ENCODE measurements around the gene METTL6.
A peak's percentile ranks its signal among the peaks of the same experiment; 100 is the strongest.
"Not testable (repeated sequence)": the region's sequence is repeated elsewhere in the genome, so short reads cannot be mapped to it uniquely, and the experiment has no call there.

Gene METTL6

DNA sequence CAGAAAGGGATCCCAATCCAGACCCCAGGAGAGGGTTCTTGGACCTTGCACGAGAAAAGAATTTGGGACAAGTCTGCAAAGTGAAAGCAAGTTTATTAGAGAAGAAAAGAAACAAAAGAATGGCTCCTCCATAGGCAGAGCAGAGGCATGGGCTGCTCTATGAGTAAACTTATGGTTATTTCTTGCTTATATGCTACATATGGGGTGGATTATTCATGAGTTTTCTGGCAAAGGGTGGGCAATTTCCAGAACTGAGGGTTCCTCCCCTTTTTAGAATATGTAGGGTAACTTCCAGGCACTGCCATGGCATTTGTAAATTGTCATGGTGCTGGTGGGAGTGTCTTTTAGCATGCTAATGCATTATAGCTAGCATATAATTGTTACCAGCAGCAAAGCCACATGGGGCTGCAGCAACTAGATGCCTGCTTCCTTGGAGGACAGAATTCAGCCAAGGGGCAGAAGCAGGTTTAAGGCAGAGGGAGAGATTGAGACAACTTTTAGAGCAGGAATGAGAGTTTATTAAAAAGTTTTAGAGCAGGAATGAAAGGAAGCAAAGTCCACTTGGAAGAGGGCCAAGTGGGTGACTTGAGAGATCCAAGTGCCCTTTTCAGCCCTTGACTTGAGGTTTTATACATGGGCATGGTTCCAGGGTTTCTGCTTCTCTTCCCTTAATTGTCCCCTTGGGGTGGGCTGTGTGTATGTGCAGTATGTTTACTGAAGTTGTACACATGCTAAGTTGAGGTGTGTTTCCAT is 41.3 kb downstream of the METTL6 start:
- peaks cover 10% of the 10 kb centered on the region for H3K9me3 ChIP-seq (ENCODE audit: control insufficient read depth, low read length)
- no peaks in the 10 kb centered on the region for H3K36me3 ChIP-seq (ENCODE audit: control insufficient read depth, insufficient read depth, low read length)
- H3K4me1 ChIP-seq (ENCODE audit: control insufficient read depth, insufficient read depth, low read length, poor library complexity, severe bottlenecking), result no peaks in the 10 kb centered on the region
- WGBS, 2 experiments (ENCODE audit: insufficient coverage in 2 of 2), result 75 to 85% methylated on average over 1 of the region's 1 CpG
- no peak overlapping the region for H3K4me3 ChIP-seq (ENCODE audit: extremely low read depth, insufficient read depth, low read length, poor library complexity, severe bottlenecking)
- no peak overlapping the region for H3K27ac ChIP-seq (ENCODE audit: low read depth, low read length, severe bottlenecking)

DNA sequence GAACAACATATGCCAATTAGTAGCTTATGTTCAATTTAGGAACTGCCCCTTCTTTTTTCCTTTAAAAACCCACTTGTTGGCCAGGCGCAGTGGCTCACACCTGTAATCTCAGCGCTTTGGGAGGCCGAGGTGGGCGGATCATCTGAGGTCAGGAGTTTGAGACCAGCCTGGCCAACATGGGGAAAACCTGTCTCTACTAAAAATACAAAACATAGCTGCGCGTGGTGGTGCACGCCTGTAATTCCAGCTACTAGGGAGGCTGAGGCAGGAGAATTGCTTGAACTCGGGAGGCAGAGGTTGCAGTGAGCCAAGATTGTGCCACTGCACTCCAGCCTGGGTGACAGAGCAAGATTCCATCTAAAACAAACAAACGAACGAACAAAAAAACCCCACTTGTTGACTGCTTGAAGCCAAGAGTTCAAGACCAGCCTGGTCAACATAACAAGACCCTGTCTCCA is 42.1 kb downstream of the METTL6 start:
- 72 to 75% methylated on average over 7 to 8 of the region's 10 CpGs for WGBS, 2 experiments (ENCODE audit: insufficient coverage in 2 of 2)
- not testable (repeated sequence) for H3K4me3 ChIP-seq (ENCODE audit: extremely low read depth, insufficient read depth, low read length, poor library complexity, severe bottlenecking); H3K36me3 ChIP-seq (ENCODE audit: control insufficient read depth, insufficient read depth, low read length); H3K4me1 ChIP-seq (ENCODE audit: control insufficient read depth, insufficient read depth, low read length, poor library complexity, severe bottlenecking); H3K9me3 ChIP-seq (ENCODE audit: control insufficient read depth, low read length); H3K27ac ChIP-seq (ENCODE audit: low read depth, low read length, severe bottlenecking)

DNA sequence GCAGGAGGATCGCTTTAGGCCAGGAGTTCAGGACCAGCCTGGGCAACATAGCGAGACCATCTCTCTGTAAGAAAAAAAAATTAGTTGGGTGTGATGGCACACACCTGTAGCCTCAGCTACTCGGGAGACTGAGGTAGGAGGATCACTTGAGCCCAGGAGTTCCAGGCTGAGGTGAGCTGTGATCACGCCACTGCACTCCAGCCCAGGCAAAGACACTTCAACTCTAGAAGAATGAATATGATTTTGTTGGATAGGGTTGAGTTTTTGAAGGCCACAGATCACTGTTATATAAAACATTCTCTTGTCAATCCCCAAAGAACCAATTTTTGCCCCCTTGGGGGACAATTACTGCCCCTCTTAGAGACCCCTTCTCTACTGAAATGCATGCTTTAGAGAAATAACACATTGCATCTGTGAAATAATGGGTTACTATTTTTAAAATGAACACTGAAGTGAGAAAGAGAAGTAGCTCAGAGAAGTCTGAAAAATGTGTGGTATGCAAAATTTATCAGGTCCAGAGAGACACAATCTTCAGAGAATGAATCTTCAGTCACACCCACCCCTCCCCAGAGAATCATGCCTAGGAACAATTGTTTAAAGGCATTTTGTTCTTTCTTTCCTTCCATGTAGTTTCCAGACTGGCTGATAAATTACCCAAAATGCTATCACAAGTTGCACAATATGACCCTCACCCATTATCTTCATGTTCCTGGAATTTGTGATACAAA is 42.7 kb downstream of the METTL6 start:
- peaks cover 10% of the 10 kb centered on the region for H3K9me3 ChIP-seq (ENCODE audit: control insufficient read depth, low read length)
- WGBS, 2 experiments (ENCODE audit: insufficient coverage in 2 of 2), result 89 to 100% methylated on average over 2 to 3 of the region's 4 CpGs
- H3K4me3 ChIP-seq (ENCODE audit: extremely low read depth, insufficient read depth, low read length, poor library complexity, severe bottlenecking), result no peak overlapping the region
- H3K36me3 ChIP-seq (ENCODE audit: control insufficient read depth, insufficient read depth, low read length), result no peaks in the 10 kb centered on the region
- no peaks in the 10 kb centered on the region for H3K4me1 ChIP-seq (ENCODE audit: control insufficient read depth, insufficient read depth, low read length, poor library complexity, severe bottlenecking)
- no peak overlapping the region for H3K27ac ChIP-seq (ENCODE audit: low read depth, low read length, severe bottlenecking)

DNA sequence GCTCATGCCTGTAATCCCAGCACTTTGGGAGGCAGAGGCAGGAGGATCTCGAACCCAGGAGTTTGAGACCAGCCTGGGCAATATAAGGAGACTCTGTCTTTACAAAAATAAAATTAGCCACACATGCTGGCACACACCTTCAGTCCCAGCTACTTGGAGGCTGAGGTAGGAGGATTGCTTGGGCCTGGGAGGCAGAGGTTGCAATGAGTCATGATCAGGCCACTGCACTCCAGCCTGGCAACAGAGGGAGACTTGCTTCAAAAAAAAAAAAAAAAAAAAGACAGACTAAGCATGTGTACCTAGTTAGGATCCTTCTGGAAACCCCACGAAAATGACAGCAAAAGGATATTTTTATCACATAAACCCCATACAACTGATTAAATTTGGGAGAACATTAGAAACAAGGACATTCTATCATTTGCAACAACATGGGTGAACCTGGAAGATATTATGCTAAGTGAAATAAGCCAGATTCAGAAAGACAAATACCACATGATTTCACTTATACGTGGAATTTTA is 44.9 kb downstream of the METTL6 start:
- Histone ChIP-seq H3K9me3 (ENCODE audit: control insufficient read depth, low read length) (peaks cover 10% of the 10 kb centered on the region), H3K4me3 (ENCODE audit: extremely low read depth, insufficient read depth, low read length, poor library complexity, severe bottlenecking) (no peak overlapping the region), H3K36me3 (ENCODE audit: control insufficient read depth, insufficient read depth, low read length) (no peaks in the 10 kb centered on the region), H3K27ac (ENCODE audit: low read depth, low read length, severe bottlenecking) (no peak overlapping the region), H3K4me1 (ENCODE audit: control insufficient read depth, insufficient read depth, low read length, poor library complexity, severe bottlenecking) (no peaks in the 10 kb centered on the region)
- WGBS, 2 experiments (ENCODE audit: insufficient coverage in 2 of 2), result 80% methylated on average over 2 of the region's 3 CpGs; no CpG with 5 or more reads in 1 of the 2 experiments

DNA sequence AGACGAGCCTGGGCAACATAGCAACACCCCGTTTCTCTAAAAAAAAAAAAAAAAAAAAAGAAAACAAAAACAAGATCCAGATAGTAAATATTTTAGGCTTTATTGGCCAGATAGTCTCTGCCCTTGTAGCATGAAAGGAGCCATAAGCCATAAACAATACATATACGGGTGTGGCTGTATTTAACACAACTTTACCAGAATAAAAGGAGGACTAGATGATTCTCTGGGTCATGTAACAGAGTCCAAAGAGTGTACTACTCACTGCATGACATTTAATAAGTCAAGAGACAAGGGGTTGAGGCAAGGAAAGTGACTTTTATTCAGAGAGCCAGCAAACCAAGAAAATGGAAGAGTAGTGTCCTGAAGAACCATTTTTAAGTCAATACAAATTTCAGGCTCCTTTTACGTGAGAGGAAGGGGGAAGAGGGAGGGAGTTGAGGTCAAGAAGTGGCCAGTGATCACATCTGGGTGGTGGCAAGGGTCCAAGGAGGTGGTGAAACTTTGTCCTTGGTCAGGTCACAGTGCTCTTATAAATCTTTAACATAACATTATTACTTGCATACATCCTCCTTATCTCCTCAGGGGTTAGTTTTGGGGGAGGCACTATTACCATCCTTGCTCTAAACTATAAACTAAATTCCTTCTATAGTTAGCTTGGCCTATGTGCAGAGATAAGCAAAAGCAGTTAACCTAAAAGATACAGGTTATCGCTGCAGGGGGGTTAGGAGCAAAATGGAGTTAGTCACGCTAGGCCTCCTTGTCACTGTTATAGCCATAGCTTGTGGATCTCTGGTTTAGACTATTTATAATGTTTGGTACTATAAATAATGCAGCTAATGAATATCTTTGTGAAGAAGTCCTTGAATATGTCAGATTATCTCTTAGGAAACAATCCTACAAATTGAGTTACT is 46.1 kb downstream of the METTL6 start:
- Histone ChIP-seq H3K36me3 (ENCODE audit: control insufficient read depth, insufficient read depth, low read length) (no peaks in the 10 kb centered on the region), H3K4me1 (ENCODE audit: control insufficient read depth, insufficient read depth, low read length, poor library complexity, severe bottlenecking) (no peaks in the 10 kb centered on the region), H3K27ac (ENCODE audit: low read depth, low read length, severe bottlenecking) (no peak overlapping the region), H3K4me3 (ENCODE audit: extremely low read depth, insufficient read depth, low read length, poor library complexity, severe bottlenecking) (no peak overlapping the region), H3K9me3 (ENCODE audit: control insufficient read depth, low read length) (peaks cover 6% of the 10 kb centered on the region)
- WGBS, 2 experiments (ENCODE audit: insufficient coverage in 2 of 2), result 92 to 100% methylated on average over 2 of the region's 6 CpGs

DNA sequence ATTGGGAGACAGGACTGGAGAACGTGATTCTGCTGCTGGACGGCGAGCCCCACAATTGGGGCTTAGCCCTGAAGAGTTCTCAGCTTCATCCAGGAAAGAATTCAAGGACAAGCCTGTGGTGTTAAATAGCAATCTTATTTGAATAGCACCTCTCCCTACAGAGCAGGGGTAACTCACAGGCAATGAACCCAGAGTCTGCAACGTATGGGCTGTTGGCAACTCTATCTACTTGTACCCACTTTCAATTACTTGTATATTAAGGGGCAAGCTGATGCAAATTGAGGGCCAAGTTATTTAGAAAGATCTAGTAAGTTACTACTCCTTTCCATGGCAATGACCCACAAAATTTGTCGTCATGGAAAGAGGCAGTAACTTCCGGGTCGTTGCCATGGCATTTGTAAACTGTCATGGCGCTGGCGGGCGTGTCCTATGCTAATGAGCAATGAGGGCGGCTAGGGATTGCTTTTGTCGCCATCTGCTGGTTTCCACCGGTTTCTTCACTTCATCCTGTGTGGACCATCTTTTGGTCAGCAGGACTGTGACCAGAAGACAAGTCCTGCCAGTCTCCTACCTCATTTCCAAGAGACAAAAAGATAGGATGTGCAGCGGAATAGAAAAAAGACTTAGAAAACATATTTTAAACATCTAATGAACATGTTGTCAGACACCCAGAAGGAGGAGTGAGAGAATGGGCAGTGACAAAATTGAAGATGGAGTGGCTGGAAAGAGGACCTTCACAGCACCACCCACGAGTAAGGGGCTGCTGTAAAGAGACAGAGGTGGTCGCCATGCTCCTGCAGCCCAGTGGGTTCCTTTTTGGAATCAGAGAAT is 49.2 kb downstream of the METTL6 start:
- Histone ChIP-seq H3K4me3 (ENCODE audit: extremely low read depth, insufficient read depth, low read length, poor library complexity, severe bottlenecking) (no peak overlapping the region), H3K4me1 (ENCODE audit: control insufficient read depth, insufficient read depth, low read length, poor library complexity, severe bottlenecking) (no peaks in the 10 kb centered on the region), H3K27ac (ENCODE audit: low read depth, low read length, severe bottlenecking) (peak overlapping the region; percentile 80), H3K36me3 (ENCODE audit: control insufficient read depth, insufficient read depth, low read length) (no peaks in the 10 kb centered on the region), H3K9me3 (ENCODE audit: control insufficient read depth, low read length) (no peaks in the 10 kb centered on the region)
- 25 to 29% methylated on average over 11 to 13 of the region's 16 CpGs for WGBS, 2 experiments (ENCODE audit: insufficient coverage in 2 of 2)

DNA sequence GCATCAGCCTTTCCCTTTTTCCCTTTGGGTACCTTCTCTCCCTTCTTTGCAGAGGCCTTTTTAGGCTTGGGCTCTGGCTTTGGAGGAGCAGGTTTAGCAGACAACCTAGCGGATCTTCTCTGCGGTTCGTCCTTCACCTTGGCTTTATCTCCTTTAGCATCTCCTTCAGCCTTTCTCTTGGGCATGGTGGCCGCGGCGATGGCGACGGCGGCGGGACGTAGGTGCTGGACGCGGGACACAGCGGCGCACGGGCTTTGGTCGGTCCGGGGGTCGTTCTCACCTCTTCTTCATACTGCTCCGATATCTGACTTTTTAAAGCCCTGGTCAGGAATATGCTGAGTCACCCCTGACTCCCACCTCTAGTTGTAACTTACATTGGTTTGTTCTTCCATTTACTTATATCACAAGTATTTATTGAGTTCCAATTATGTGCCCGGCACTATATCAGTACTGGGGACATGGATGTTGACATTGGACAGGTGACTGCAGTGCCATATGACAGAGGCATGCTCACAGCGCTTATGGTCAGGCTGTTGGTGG is 51.8 kb downstream of the METTL6 start:
- no peak overlapping the region for H3K4me3 ChIP-seq (ENCODE audit: extremely low read depth, insufficient read depth, low read length, poor library complexity, severe bottlenecking)
- WGBS, 2 experiments (ENCODE audit: insufficient coverage in 2 of 2), result 94 to 96% methylated on average over 22 of the region's 22 CpGs
- H3K4me1 ChIP-seq (ENCODE audit: control insufficient read depth, insufficient read depth, low read length, poor library complexity, severe bottlenecking), result no peaks in the 10 kb centered on the region
- H3K27ac ChIP-seq (ENCODE audit: low read depth, low read length, severe bottlenecking), result no peak overlapping the region
- H3K9me3 ChIP-seq (ENCODE audit: control insufficient read depth, low read length), result no peaks in the 10 kb centered on the region
- H3K36me3 ChIP-seq (ENCODE audit: control insufficient read depth, insufficient read depth, low read length), result no peaks in the 10 kb centered on the region

DNA sequence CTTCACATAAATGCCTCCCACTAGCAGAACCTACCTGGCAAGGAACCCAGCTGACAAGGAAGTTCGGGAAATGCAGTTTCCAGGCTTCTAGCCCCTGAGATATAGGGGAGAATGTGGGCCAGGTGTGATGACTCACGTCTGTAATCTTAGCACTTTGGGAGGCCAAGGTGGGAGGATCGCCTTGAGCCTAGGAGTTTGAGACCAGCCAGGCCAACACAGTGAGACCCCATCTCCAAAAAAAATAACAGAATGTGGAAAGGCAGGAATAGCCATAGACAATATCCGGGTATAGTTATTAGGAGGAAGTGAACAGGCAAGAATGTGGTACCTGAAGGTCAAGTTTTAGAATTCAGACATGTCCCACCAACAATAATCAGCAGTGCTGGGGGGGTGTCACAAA is 54.4 kb downstream of the METTL6 start:
- WGBS, 2 experiments (ENCODE audit: insufficient coverage in 2 of 2), result 83 to 93% methylated on average over 2 to 3 of the region's 4 CpGs
- no peaks in the 10 kb centered on the region for H3K9me3 ChIP-seq (ENCODE audit: control insufficient read depth, low read length)
- no peaks in the 10 kb centered on the region for H3K4me1 ChIP-seq (ENCODE audit: control insufficient read depth, insufficient read depth, low read length, poor library complexity, severe bottlenecking)

DNA sequence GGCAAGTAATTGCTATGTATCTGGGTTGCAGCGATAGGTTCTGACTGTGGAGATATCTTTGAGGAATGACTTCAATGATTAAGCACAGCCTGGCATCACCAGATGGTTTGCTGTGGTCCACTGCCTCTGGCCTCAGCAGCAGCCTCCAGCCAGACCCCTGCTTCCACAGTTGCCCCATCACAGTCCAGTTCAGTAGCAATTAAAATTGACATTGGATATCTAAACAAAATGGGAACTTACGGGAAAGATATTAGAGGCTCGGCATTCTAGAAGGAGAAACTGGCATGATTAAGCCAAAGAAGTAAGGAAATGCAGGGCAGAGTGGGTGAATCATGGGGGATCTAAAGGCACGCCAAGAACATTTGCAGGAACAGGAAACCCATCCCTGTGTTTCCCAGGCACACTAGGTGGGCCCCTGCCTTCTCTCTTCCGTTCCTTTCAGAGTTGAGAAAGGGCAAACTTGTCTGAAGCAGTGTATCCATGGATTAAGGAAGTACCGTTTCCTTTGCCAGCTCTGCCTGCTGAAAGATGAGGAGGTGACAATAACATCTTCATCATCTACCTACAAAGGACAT is 58.7 kb downstream of the METTL6 start:
- WGBS, 2 experiments (ENCODE audit: insufficient coverage in 2 of 2), result 85 to 91% methylated on average over 4 of the region's 6 CpGs

More for the DNA sequence above, 54.4 kb downstream of the METTL6 start:
- no peak overlapping the region for H3K4me3 ChIP-seq (ENCODE audit: extremely low read depth, insufficient read depth, low read length, poor library complexity, severe bottlenecking)
- no peak overlapping the region for H3K27ac ChIP-seq (ENCODE audit: low read depth, low read length, severe bottlenecking)
- H3K36me3 ChIP-seq (ENCODE audit: control insufficient read depth, insufficient read depth, low read length), result no peaks in the 10 kb centered on the region

More for the DNA sequence above, 58.7 kb downstream of the METTL6 start:
- H3K27ac ChIP-seq (ENCODE audit: low read depth, low read length, severe bottlenecking), result no peak overlapping the region
- H3K4me1 ChIP-seq (ENCODE audit: control insufficient read depth, insufficient read depth, low read length, poor library complexity, severe bottlenecking), result peaks cover 2% of the 10 kb centered on the region
- no peaks in the 10 kb centered on the region for H3K36me3 ChIP-seq (ENCODE audit: control insufficient read depth, insufficient read depth, low read length)
- no peak overlapping the region for H3K4me3 ChIP-seq (ENCODE audit: extremely low read depth, insufficient read depth, low read length, poor library complexity, severe bottlenecking)
- peaks cover 8% of the 10 kb centered on the region for H3K9me3 ChIP-seq (ENCODE audit: control insufficient read depth, low read length)
